ENCODE data around the gene MYBBP1A.

MYBBP1A gene

DNA sequence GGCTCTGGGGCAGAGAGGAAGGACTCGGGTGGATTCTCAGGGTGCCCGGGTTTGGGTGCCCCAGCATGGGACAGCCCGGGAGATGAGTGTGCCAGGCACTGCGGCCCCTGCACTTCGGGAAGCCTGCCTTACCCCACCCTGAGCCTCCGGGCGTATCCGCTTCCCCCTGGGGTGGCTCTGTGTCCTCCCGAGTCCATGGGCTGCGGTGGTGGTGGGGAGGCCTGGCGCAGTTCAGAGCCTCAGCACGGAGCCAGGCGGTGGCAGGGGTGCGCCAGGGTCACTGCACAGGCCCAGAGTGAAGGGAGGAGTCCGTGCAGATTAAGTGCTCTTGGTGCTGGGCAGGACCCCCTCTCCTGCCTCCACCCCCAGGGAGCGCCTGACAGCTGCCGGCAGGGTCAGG is 20.7 kb downstream of the MYBBP1A start:
- Histone ChIP-seq H3K36me3 (ENCODE audit: control insufficient read depth, insufficient read depth, low read length) (no peaks in the 10 kb centered on the region), H3K4me3 (ENCODE audit: low read depth, low read length) (no peak overlapping the region), H3K4me2 (ENCODE audit: low read length) (no peak overlapping the region), H3K4me1 (peaks cover 8% of the 10 kb centered on the region), H3K9ac (no peak overlapping the region), H3K9me3 (ENCODE audit: control insufficient read depth, low read length) (no peaks in the 10 kb centered on the region), H2AFZ (no peak overlapping the region), H3K79me2 (no peaks in the 10 kb centered on the region), H3K27me3 (ENCODE audit: control insufficient read depth, insufficient read depth, low read length) (no peaks in the 10 kb centered on the region), H3K27ac (no peak overlapping the region)
- TF ChIP-seq, protein P1, sequence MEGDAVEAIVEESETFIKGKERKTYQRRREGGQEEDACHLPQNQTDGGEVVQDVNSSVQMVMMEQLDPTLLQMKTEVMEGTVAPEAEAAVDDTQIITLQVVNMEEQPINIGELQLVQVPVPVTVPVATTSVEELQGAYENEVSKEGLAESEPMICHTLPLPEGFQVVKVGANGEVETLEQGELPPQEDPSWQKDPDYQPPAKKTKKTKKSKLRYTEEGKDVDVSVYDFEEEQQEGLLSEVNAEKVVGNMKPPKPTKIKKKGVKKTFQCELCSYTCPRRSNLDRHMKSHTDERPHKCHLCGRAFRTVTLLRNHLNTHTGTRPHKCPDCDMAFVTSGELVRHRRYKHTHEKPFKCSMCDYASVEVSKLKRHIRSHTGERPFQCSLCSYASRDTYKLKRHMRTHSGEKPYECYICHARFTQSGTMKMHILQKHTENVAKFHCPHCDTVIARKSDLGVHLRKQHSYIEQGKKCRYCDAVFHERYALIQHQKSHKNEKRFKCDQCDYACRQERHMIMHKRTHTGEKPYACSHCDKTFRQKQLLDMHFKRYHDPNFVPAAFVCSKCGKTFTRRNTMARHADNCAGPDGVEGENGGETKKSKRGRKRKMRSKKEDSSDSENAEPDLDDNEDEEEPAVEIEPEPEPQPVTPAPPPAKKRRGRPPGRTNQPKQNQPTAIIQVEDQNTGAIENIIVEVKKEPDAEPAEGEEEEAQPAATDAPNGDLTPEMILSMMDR (IDR thresholded peaks at IDR 0.05) = no peak

DNA sequence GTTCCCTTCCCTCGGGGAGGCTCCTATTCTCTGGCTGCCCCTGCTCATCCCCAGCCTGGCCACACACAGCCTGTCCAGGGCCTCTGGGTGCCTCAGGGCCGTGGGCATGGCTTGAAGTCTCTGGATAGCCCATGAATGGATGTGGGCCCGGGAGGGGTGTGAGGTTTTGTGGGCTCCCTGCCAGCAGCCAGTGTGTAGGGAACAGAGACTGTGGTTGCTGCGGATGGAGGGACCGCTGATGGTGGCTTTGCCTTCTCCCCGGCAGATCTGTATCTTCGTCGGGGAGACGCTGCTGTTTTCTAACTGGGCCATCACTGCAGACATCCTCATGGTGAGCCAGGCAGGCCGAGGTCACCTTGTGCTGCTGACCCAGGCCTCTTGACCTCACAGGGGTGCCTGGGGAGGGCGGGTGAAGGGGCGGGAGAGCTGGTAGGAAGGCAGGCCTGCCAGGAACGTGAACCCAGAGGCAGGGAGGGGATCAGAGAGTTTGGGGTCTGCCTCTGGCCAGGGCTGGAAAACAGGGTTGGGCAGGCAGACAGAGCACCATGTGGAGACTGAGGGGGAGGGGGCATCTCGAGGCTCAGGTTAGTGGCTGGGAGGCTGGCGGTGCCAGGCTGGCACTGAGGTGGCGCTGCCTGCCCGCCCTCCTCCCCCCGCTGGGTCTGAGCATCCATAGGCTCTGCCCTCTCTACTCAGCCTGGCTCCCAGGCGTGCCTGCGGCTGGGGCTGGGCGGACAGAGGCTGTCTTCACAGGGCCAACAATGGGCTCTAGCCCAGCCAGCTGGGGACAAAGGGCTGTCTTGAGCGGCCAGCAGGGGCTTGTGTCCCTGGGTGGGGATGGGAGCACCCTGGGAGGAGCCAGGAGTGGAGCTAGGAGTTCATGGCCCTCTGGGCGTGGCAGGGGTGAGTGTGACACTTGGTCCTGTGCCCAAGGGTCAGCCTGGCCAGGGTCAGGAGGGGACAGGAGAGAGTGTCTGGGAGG is 21.4 kb downstream of the MYBBP1A start:
- H3K4me3 ChIP-seq (ENCODE audit: low read depth, low read length) = no peak overlapping the region

DNA sequence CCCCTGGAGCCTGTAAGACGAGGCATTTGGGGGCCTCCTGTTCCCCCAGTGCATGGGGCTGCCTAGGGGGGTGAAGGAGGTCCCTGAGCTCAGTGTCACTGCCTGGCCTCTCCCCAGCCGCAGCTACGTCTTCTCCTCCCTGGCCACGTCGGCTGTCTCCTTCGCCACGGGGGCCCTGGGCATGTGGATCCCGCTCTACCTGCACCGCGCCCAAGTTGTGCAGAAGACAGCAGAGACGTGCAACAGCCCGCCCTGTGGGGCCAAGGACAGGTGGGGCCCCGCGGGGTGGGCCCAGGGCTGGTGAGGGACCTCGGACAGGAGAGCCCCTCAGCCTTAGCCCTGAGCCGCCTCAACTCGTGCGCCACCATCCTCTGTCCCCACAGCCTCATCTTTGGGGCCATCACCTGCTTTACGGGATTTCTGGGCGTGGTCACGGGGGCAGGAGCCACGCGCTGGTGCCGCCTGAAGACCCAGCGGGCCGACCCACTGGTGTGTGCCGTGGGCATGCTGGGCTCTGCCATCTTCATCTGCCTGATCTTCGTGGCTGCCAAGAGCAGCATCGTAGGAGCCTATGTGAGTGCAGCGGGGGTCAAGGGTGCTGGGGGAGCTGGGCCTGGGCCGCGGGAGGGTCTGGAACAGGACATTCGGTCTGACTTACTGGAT is 22.2 kb downstream of the MYBBP1A start:
- Histone ChIP-seq H3K27me3 (ENCODE audit: control insufficient read depth, insufficient read depth, low read length) (no peaks in the 10 kb centered on the region), H3K36me3 (ENCODE audit: control insufficient read depth, insufficient read depth, low read length) (no peaks in the 10 kb centered on the region), H3K9ac (no peak overlapping the region), H3K4me3 (ENCODE audit: low read depth, low read length) (no peak overlapping the region), H3K9me3 (ENCODE audit: control insufficient read depth, low read length) (no peaks in the 10 kb centered on the region), H3K4me2 (ENCODE audit: low read length) (no peak overlapping the region), H3K79me2 (no peaks in the 10 kb centered on the region), H2AFZ (no peak overlapping the region), H3K27ac (no peak overlapping the region), H3K4me1 (peaks cover 8% of the 10 kb centered on the region)
- TF ChIP-seq, protein P1 (IDR thresholded peaks at IDR 0.05) = no peak

More for the DNA sequence above, 21.4 kb downstream of the MYBBP1A start:
- no peak overlapping the region for H2AFZ ChIP-seq
- no peaks in the 10 kb centered on the region for H3K9me3 ChIP-seq (ENCODE audit: control insufficient read depth, low read length)
- TF ChIP-seq, protein P1 (IDR thresholded peaks at IDR 0.05) = no peak
- H3K27me3 ChIP-seq (ENCODE audit: control insufficient read depth, insufficient read depth, low read length) = no peaks in the 10 kb centered on the region
- no peak overlapping the region for H3K9ac ChIP-seq
- peaks cover 8% of the 10 kb centered on the region for H3K4me1 ChIP-seq
- H3K79me2 ChIP-seq = no peaks in the 10 kb centered on the region
- no peaks in the 10 kb centered on the region for H3K36me3 ChIP-seq (ENCODE audit: control insufficient read depth, insufficient read depth, low read length)
- no peak overlapping the region for H3K27ac ChIP-seq
- H3K4me2 ChIP-seq (ENCODE audit: low read length) = no peak overlapping the region

DNA sequence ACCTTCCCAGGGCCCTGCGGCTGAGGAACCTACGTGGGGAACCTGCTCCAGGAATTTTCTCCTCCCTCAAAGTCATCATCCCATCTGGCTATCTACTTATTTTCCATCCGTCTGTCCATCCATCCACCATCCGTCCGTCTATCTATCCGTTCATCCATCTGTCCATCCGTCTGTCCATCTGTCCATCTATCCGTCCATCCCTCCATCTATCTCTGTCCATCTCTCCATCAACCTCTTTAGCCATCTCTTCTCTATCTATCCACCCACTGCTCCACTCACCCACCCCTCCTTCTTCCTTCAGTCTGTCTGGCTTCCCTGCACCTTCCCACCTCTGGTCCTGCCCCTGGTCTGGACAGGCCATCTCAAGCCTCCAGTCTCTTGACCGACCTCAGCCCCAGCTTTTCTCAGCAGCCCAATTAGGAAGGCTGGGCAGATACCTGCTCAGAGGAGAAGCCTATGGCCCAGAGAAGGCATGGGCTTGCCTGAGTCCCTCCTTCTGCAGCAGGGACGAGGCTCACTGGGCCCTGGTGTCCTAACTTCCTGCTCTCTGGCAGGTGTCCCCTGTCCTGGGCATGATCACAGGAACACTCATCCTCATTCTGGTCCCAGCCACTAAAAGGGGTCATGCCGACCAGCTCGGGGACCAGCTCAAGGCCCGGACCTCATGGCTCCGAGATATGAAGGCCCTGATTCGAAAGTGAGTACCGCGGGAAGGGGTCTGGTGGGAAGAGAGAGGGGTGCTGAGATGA is 23.0 kb downstream of the MYBBP1A start:
- peaks cover 7% of the 10 kb centered on the region for H3K4me1 ChIP-seq
- H3K9ac ChIP-seq = no peak overlapping the region
- peak overlapping the region; percentile 15 for H3K27ac ChIP-seq

More for the DNA sequence above, 23.0 kb downstream of the MYBBP1A start:
- Histone ChIP-seq H3K9me3 (ENCODE audit: control insufficient read depth, low read length) (no peaks in the 10 kb centered on the region), H2AFZ (no peak overlapping the region), H3K79me2 (no peaks in the 10 kb centered on the region), H3K4me2 (ENCODE audit: low read length) (no peak overlapping the region), H3K27me3 (ENCODE audit: control insufficient read depth, insufficient read depth, low read length) (no peaks in the 10 kb centered on the region), H3K36me3 (ENCODE audit: control insufficient read depth, insufficient read depth, low read length) (no peaks in the 10 kb centered on the region), H3K4me3 (ENCODE audit: low read depth, low read length) (no peak overlapping the region)
- TF ChIP-seq, protein P1 (IDR thresholded peaks at IDR 0.05) = no peak

Measured in parathyroid adenoma (tissue), 2 donors.